HepG2 (cell line): ENCODE results near the gene PPP2R5C. TPM values are rescaled to one million over a fixed set of nuclear protein-coding genes. Genes with fewer than 3 reads are reported as not detected.

Experiments used
- CSRNP1 ChIP-seq: sonication (generic); formaldehyde crosslinking; IDR thresholded peaks from 2 replicates; pipeline ENCODE4 v1.8.1; 2023; ENCODE audit warnings: mild to moderate bottlenecking, missing genetic modification reagents
- HNRNPLL ChIP-seq: fragments of 200-400 bp; formaldehyde crosslinking; IDR thresholded peaks from 2 replicates; pipeline ENCODE4 v1.6.1; 2017; ENCODE audit warnings: mild to moderate bottlenecking, low read depth, low read length; ENCODE audit not compliant: poor library complexity, severe bottlenecking
- NFYB ChIP-seq: sonication (generic); formaldehyde crosslinking; IDR thresholded peaks from 2 replicates; pipeline ENCODE4 v1.4.0; 2020; ENCODE audit warnings: missing genetic modification reagents
- PAF1 ChIP-seq: IDR thresholded peaks from 2 replicates; pipeline ENCODE4 v1.6.1; 2016; ENCODE audit warnings: missing genetic modification reagents, missing compliant biosample characterization
- REST ChIP-seq, 2 experiments: IDR thresholded peaks; 2 replicates each; pipeline ENCODE4 v1.6.1; 2011 to 2012; ENCODE audit warnings: low read length in 2 of 2, borderline replicate concordance in 1 of 2, low read depth in 1 of 2, mild to moderate bottlenecking in 1 of 2, moderate library complexity in 1 of 2
- SIN3B ChIP-seq: fragments of 150-350 bp; IDR thresholded peaks from 2 replicates; pipeline ENCODE4 v1.6.1; 2014; ENCODE audit warnings: low read length
- TARDBP ChIP-seq: sonication (generic); formaldehyde crosslinking; IDR thresholded peaks from 2 replicates; pipeline ENCODE4 v1.8.0; 2022; ENCODE audit warnings: mild to moderate bottlenecking, missing genetic modification reagents
- TBX2 ChIP-seq: sonication (generic); formaldehyde crosslinking; IDR thresholded peaks from 2 replicates; pipeline ENCODE4 v1.5.0; 2020; ENCODE audit warnings: missing genetic modification reagents, mild to moderate bottlenecking, borderline replicate concordance
- TEAD3 ChIP-seq: optimal IDR thresholded peaks from 2 replicates; pipeline ENCODE3; 2016; ENCODE audit warnings: borderline replicate concordance
- THRA ChIP-seq: sonication (generic); formaldehyde crosslinking; IDR thresholded peaks from 2 replicates; pipeline ENCODE4 v1.4.0; 2020; ENCODE audit warnings: missing genetic modification reagents, borderline replicate concordance
- ZMAT3 ChIP-seq: sonication (generic); formaldehyde crosslinking; conservative IDR thresholded peaks from 2 replicates; pipeline ENCODE4 v1.7.0; 2021; ENCODE audit warnings: missing genetic modification reagents
- polyA plus RNA-seq, 8 experiments: library from polyadenylated mRNA; depleted of rRNA in 3 of 8; stranded (reverse) in 7 of 8; unstranded in 1 of 8; fragments of >200 nt; fragmentation: Illumina TruSeq in 4 of 8; extraction: Trizol in 4 of 8; gene quantifications; 2 replicates each; pipeline versions ENCODE4 v1.2.1 to v1.2.3, GENCODE V29; 2011 to 2016; ENCODE audit warnings: low read depth in 4 of 8, missing spikeins in 1 of 8, mixed read lengths in 1 of 8; ENCODE audit not compliant: insufficient read depth in 1 of 8
- total RNA-seq, 5 experiments: library from RNA; depleted of rRNA; stranded (reverse); fragments of >200 nt; fragmentation: Illumina TruSeq; extraction: Trizol; gene quantifications; 2 replicates each; pipeline ENCODE4 v1.2.3, GENCODE V29; 2016; ENCODE audit warnings: low read depth in 1 of 5

PPP2R5C gene
- total and polyA plus RNA-seq, 2 of the 13 experiments (the other 11 are each of a cell fraction or from before 2014, with no cell fraction given): 74.3 to 78.5 TPM

- TF ChIP-seq TEAD3 (no peak), TBX2 (CRISPR knock-in tag) (0 out of 2 replicates have a peak, but pooled peaks have one; percentile 21), HNRNPLL (peak; percentile 28), ZMAT3 (CRISPR knock-in tag) (no peak), SIN3B (no peak), CSRNP1 (CRISPR knock-in tag) (no peak), THRA (no peak), PAF1 (no peak), TARDBP (CRISPR knock-in tag) (no peak), REST (IDR thresholded peaks at IDR 0.05; ENCODE audit: borderline replicate concordance in 1 of 2, low read depth in 1 of 2, low read length in 2 of 2) (no peak), NFYB (CRISPR knock-in tag) (no peak)
- TF ChIP-seq, all 625 proteins: peak for 7
Observed at GRCh38 chr14:101781240-101782061, 19.9 kb downstream of the PPP2R5C start (continued).
